Eye (tissue), 1 donor: ENCODE data around the gene NME3.

ENCODE experiments used
- DNase-seq: peaks from one replicate; pipeline ENCODE4 v3.0.0-alpha.2; 2015

The NME3 gene

DNA sequence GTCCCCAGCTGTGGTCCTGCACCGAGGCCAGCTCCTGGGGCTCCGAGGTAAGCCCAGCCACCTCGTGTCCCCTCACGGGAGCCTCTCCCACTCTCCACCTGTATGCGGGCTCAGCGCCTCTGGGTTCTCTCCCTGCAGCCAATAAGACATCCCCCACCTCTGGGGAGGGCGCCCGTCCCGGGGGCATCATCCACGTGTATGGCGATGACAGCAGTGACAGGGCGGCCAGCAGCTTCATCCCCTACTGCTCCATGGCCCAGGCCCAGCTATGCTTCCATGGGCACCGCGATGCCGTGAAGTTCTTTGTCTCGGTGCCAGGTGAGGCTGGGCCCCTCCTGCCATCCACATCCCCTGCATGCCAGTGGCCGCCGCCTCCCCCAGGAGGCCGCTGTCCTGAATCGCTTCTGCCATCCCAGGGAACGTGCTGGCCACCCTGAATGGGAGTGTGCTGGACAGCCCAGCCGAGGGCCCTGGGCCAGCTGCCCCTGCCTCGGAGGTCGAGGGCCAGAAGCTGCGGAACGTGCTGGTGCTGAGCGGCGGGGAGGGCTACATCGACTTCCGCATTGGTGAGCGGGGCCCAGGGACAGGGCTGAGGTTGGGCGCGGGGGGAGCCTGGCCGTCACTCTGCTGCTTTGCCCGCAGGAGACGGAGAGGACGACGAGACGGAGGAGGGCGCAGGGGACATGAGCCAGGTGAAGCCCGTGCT, 3.1 kb downstream of the NME3 start:
- no peak for DNase-seq

DNA sequence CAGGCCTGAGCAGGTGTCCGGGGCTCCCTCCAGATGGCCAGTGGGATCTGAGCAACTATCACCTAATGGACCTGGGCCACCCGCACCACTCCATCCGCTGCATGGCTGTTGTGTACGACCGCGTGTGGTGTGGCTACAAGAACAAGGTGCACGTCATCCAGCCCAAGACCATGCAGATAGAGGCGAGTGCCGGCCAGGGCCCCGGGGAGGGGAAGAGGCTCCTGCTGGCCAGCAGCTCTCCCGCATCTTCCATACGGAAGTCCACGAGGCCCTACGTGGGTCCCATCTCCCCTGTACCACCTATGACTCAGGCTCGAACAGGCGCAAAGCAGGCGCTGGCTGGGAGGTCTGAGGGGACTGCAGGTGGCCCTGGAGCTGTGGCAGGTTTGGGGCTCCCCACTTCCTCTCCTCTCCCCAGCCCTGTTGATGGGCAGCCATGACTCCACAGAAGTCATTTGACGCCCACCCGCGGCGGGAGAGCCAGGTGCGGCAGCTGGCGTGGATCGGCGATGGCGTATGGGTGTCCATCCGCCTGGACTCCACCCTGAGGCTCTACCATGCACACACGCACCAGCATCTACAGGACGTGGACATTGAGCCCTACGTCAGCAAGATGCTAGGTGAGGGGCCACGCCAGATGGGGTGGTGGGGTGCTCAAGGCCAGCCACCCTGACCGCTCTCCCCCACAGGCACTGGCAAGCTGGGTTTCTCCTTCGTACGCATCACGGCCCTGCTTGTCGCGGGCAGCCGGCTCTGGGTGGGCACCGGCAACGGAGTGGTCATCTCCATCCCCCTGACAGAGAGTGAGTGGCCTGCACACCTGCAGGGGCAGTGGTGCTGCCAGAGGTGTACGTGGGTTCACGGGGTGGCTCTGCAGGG, 4.0 kb downstream of the NME3 start:
- no peak for DNase-seq

GRCh38 chr16:1766701-1767100, 4.6 kb downstream of the NME3 start:
- no peak for DNase-seq

- DNase-seq = no peak
Observed at GRCh38 chr16:1766231-1766630, 5.1 kb downstream of the NME3 start.

DNA sequence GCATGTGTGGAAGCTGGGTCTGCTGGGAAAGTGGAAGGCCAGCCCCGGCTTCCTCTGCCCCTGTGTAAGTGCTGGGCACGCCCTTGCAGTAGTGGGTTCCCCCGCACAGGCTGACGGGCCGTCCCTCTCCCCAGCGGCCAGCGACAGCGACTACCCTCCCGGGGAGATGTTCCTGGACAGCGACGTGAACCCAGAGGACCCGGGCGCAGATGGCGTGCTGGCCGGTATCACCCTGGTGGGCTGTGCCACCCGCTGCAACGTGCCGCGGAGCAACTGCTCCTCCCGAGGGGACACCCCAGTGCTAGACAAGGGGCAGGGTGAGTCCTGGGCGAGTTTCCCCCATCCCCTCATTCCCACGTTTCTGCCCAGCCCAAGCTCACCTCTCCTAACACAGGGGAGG, 5.5 kb downstream of the NME3 start:
- DNase-seq = no peak

DNA sequence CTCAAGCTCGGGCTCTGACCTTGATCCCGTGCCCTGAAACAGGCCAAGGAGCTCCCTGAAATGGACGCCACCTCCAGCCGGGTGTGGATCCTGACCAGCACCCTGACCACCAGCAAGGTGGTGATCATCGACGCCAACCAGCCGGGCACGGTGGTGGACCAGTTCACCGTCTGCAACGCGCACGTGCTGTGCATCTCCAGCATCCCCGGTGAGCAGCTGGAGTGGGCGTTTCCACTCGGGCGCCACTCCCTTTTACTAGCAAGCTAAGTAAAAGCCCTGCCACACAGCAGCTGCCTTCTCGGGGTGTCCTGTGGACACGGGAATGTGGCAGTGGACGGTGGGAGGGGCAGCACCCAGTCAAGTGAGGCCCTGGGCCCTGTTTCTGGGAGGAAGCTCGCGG, 6.4 kb downstream of the NME3 start:
- no peak for DNase-seq

DNA sequence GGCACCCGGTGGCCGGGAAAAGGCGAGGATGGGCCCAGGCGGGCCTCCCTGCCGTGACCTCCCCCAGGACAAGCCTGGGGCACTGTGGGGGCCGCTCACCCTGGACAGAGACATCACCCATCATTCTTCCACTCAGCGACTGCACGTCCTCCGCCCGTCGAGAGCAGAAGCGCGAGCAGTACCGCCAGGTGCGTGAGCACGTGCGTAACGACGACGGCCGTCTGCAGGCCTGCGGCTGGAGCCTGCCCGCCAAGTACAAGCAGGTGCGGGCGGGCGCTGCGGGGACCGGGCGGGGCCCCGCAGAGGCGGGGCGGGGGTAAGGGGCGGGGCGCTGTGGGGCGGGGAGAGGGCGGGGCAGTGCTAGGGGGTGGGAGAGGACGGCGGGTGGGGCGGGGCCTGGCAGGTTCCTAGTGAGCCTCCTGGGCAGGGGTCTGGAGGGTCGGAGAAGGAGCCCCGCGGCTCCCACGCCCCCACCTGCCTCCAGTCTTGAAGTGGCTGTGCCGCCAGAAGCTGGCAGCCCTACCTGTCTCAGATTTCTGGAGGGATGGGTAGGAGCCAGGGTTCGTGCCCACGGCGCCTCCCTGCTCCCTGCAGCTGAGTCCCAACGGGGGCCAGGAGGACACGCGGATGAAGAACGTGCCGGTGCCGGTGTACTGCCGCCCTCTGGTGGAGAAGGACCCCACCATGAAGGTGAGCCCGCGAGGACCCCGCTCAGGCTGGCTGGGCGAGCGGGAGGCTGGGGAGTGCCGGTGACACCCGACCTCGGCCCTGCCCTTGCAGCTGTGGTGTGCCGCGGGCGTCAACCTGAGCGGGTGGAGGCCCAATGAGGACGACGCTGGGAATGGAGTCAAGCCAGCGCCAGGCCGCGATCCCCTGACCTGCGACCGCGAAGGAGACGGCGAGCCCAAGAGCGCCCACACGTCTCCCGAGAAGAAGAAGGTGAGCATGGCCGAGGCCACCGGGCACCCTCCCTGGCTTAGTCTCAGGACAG, 7.5 kb downstream of the NME3 start:
- DNase-seq = peak; percentile 78

DNA sequence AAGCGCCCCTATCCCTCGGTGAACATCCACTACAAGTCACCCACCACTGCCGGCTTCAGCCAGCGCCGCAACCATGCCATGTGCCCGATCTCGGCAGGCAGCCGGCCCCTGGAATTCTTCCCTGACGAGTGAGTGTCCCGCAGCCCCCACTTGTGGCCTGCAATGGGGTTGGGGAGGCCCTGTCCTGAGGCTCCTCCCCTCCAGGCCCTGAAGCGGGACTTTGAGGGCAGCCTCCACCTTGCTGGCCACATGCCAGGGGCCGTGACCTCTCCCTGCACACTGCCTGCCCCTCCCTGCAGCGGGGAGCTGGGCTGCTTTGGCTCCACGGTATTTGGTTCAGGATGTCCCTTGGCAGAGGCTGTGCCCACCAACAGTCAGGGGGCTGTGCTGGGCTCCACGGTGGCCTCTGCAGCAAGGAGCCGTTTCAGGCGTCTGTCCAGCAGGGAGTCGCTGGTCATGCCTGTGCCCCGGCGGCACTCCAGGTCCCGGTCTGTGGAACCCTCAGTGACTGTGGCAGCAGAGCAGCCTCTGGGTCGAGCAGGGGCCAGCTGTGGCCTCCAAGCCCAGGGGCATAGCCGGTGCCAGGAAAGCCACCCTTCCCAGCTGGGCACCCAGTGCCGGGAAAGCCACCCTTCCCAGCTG, 8.3 kb downstream of the NME3 start:
- no peak for DNase-seq

GRCh38 chr16:1762196-1762878, 9.0 kb downstream of the NME3 start:
- no peak for DNase-seq

GRCh38 chr16:1761751-1762150, 9.6 kb downstream of the NME3 start:
- no peak for DNase-seq

DNA sequence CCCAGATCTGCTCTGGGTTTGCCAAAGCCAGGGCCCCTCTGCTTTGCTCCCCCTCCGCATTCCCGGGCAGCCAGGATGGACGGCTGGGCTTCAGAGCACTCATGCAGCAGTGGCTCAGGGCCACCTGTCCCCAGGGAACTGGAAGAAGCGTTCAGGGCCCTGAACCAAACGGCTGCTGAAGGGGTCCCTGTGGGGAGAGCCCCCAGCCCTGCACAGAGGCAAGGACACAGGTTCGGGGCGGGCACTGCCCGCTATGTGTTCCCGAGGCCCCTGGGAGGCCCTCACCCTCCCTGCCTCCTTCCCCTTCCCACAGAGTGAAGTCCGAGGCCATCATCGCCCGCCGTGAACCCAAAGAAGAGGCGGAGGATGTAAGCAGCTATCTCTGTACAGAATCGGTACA, 10.4 kb downstream of the NME3 start:
- DNase-seq = no peak

DNA sequence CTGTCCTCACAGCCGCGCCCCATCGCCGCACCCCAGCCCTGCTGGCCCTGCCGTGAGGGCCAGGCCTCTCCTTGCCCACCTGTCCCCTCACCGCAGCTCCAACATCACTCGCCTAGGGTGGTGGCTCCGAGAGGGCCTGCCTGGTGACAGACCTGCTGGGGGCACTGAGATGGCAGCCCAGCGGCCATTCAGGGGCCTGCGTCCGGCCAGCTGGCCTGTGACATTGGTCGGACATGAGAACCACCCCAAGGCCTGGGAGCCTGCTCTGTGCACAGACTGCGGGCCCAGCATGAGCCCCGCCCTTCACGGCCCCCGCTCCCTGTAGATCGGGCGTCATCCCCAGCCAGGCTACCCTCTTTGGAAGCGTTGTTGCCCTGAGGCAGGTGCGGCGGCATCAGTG, 11.8 kb downstream of the NME3 start:
- no peak for DNase-seq

- DNase-seq = no peak
Observed at GRCh38 chr16:1758923-1759322, 12.4 kb downstream of the NME3 start.

GRCh38 chr16:1757714-1758461, 13.5 kb downstream of the NME3 start:
- DNase-seq = no peak

DNA sequence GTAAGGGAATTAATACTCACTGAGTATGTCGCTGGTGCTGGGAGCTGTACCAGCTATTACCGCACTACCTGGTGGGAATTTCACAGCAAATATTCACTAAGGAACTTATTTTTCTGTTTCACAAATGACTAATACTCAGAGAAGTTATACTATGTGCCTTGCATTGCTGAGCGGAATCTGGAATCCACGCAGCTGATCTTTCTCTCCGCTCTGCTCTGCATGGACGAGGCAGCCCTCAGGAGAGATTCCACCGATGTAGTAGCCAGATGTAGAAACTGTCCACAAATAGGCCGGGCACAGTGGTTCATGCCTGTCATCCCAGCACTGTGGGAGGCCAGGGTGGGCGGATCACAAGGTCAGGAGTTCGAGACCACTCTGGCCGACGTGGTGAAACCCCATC, 17.1 kb downstream of the NME3 start:
- no peak for DNase-seq

DNA sequence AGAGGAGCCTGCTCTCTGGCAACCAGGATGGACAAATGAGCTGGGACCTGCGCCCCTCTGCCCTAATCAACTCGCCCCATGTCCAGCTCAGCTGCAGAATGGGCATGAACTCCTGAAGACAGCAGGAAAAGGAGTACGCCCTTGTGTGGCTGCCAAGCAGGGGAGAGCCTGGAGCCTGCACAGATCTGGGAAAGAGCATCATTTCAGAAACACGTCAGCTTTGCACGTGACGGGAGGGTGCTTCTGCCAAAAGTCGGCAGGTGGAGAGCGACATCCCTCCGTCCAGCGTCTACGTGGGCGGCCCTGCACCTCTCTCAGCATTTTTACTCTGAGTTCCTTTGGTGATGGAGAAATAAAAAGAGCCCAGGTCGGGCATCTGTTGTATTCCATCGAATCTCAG, 18.5 kb downstream of the NME3 start:
- no peak for DNase-seq

DNA sequence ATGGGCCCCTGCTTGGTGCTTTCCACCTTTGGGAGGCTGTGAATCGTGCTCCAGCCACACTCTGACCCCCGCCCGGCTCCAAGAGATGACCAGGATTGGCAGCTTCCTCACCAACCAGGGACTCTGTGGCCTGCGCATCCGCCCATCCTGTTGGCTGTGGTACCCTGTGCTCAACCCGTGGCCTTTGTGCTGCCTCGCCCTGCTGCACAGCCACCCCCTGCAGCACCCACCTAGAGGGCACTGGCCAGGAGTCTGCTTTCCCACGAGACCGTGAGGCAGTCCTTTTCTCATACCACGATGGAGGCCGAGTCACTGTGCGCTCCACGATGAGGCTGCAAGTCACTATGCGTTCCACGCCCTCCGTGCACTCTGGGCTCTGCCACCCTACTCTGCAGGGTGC, 19.4 kb downstream of the NME3 start:
- no peak for DNase-seq

DNA sequence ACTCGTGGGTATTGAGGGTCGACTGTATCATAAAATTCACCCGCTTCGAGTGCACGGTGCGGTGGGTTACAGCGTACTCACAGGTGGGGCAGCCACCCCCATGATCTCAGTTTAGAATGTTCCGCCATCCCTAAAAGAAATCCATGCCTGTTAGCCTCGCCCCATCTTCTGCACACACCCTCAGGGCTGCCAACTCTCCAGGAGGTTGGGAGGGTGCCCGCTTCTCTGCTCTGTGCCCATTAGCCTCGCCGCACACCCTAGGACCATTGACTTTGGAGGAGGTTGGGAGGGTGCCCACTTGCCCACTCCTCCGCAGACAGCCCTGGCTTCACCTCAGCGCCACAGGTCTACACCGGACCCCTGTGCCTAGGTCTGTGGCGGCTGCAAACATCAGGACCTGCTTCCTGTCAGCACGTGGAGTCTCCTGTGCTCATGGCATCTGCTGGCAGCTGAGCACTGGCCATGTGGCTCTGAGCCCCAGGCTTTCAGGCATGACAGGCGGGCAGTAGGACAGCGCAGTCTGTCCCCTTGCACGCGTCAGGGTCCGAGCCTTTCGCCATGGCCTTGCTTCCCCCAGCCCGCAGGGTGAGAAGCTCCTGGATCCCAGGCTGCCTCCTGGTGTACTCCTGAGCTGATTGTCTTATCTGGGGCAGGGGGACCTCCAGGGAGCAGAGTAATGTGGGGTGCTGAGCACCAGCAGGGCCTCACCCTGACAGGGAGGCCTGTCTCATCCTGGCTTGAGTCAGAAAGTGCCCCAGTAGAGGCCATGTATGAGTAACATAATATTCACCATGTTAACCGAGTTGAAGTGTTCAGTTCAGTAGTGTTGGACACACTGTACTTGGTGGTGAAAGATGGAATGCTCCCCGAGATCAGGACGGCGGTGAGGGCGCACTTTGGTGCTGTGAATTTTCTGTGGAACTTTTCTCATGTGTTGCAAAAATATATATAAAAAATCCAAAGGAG, 21.9 kb downstream of the NME3 start:
- DNase-seq = no peak

GRCh38 chr16:1747934-1748333, 23.4 kb downstream of the NME3 start:
- no peak for DNase-seq

DNA sequence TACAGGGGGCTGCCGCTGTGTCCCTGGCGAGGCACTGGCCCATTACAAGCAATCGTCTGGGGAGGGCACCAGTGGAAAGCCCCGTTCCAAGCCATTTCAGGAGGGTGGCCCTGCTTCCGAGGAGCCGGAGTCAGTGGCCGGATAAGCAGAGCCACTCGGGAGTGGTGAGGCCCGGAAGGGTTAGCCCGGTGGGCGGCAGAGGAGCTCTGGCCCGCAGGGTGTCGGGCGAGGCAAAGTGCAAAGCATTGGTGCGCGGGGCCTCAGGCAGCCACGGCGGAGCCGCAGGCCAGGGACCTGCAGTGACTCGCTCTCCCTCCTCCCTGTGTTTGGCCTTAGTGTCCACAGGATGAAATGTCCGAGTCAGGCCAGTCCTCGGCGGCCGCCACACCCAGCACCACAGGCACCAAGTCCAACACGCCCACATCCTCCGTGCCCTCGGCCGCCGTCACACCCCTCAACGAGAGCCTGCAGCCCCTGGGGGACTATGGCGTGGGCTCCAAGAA, 24.6 kb downstream of the NME3 start:
- no peak for DNase-seq
